ENCODE data around the gene CRYBB1. TPM values are rescaled to one million over a fixed set of nuclear protein-coding genes. Genes with fewer than 3 reads are reported as not detected.

CRYBB1 gene
- total and polyA plus RNA-seq, 2 donors (not counting 1 experiment from before 2014, with no cell fraction given): 0.18 TPM; not detected in 1

DNA sequence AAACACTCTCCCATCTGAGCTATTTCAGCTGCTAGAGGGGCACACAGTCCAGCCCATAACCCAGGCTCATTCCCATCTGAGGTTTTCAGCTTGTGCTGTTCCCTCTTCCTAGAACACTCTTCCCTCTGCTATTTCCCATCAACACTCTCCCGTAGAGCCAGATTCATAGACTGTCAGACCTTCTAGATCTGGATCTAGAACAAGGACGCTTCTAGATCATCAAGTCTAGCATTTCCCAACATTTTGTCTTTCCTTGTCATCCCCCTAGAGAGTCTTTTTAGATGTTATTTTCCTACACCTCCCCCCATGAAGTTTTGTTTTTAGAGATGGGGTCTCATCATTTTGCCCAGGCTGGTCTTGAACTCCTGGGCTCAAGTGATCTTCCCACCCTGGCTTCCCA is 17.3 kb upstream of the CRYBB1 start:
- H3K27me3 Mint-ChIP-seq: peaks cover 10% of the 10 kb centered on the region

DNA sequence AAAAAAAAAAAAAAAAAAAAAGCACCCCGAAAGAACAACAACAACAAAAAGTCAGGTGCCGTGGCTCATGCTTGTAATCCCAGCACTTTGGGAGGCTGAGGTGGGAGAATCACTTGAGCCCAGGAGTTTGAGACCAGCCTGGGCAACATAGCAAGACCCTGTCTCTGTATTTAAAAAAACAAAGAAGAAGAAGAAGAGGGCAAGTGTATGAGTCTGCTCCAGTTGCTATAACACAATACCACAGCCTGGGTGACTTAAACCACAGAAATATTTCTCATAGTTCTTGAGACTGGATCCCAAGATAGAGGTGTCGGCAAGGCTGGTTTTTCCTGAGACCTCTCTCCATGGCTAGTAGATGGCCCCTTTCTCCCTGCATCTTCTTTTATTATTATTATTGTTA is 16.4 kb upstream of the CRYBB1 start:
- no peak overlapping the region for H3K4me3 ChIP-seq (ENCODE audit: control extremely low read depth in 1 of 5, extremely low read depth in 1 of 5, insufficient read depth in 1 of 5, low read depth in 2 of 5, low read length in 4 of 5)
- H3K36me3 ChIP-seq (replicated peaks in 1 of 2; ENCODE audit: control extremely low read depth in 1 of 2, control insufficient read depth in 1 of 2, extremely low read depth in 1 of 2, insufficient read depth in 2 of 2, low read length in 1 of 2): no peaks in the 10 kb centered on the region
- no peak overlapping the region for H3K4me2 ChIP-seq (replicated peaks; ENCODE audit: low read depth, low read length, poor library complexity, severe bottlenecking)
- Mint-ChIP-seq H3K9me3 (ENCODE audit: insufficient read depth) (no peaks in the 10 kb centered on the region), H3K27me3 (peaks cover 10% of the 10 kb centered on the region), H3K27ac (no peak overlapping the region), H3K4me1 (no peaks in the 10 kb centered on the region), H3K4me3 (no peak overlapping the region)
- WGBS (ENCODE audit: insufficient coverage): no CpG with 5 or more reads among the region's 3 CpGs
- no peak overlapping the region for H2AFZ ChIP-seq (ENCODE audit: insufficient read depth, low read depth, low read length, poor library complexity, severe bottlenecking)
- H3K4me1 ChIP-seq (ENCODE audit: control insufficient read depth in 2 of 2, insufficient read depth in 2 of 2, low read length in 2 of 2): no peaks in the 10 kb centered on the region
- intact Hi-C loops (cut with micrococcal nuclease): no loop called here
- ChIA-PET CTCF (no interaction called here), POLR2A (no interaction called here)
- H3K27me3 ChIP-seq (replicated peaks in 1 of 4; ENCODE audit: control extremely low read depth in 1 of 4, control insufficient read depth in 3 of 4, insufficient read depth in 4 of 4, low read length in 3 of 4): no peaks in the 10 kb centered on the region
- no peak overlapping the region for H3K27ac ChIP-seq (ENCODE audit: low read length in 2 of 2)
- H3K9me3 ChIP-seq (ENCODE audit: control extremely low read depth in 1 of 3, control insufficient read depth in 2 of 3, insufficient read depth in 1 of 3, low read length in 2 of 3): peaks cover 0 to 9% (median 0%) of the 10 kb centered on the region in 3 donors
- DNase-seq (no peak), ATAC-seq (ENCODE audit: low read depth) (no peak)
- no peak overlapping the region for H3K9ac ChIP-seq (ENCODE audit: low read length)
- H3K79me2 ChIP-seq (ENCODE audit: control insufficient read depth, insufficient read depth, low read length): no peaks in the 10 kb centered on the region
- no peaks in the 10 kb centered on the region for H4K20me1 ChIP-seq (ENCODE audit: control insufficient read depth, insufficient read depth, low read length, poor library complexity, severe bottlenecking)
- TF ChIP-seq EZH2 (IDR thresholded peaks at IDR 0.05; ENCODE audit: borderline replicate concordance, insufficient read depth, low read depth, low read length, poor library complexity, severe bottlenecking): no peak

More for the DNA sequence above, 17.3 kb upstream of the CRYBB1 start:
- Histone ChIP-seq H3K27ac (ENCODE audit: low read length in 2 of 2) (no peak overlapping the region), H3K4me2 (replicated peaks; ENCODE audit: low read depth, low read length, poor library complexity, severe bottlenecking) (no peak overlapping the region), H3K27me3 (replicated peaks in 1 of 4; ENCODE audit: control extremely low read depth in 1 of 4, control insufficient read depth in 3 of 4, insufficient read depth in 4 of 4, low read length in 3 of 4) (no peaks in the 10 kb centered on the region), H3K4me3 (ENCODE audit: control extremely low read depth in 1 of 5, extremely low read depth in 1 of 5, insufficient read depth in 1 of 5, low read depth in 2 of 5, low read length in 4 of 5) (no peak overlapping the region), H3K36me3 (replicated peaks in 1 of 2; ENCODE audit: control extremely low read depth in 1 of 2, control insufficient read depth in 1 of 2, extremely low read depth in 1 of 2, insufficient read depth in 2 of 2, low read length in 1 of 2) (no peaks in the 10 kb centered on the region), H3K9ac (ENCODE audit: low read length) (no peak overlapping the region), H3K4me1 (ENCODE audit: control insufficient read depth in 2 of 2, insufficient read depth in 2 of 2, low read length in 2 of 2) (no peaks in the 10 kb centered on the region), H3K79me2 (ENCODE audit: control insufficient read depth, insufficient read depth, low read length) (no peaks in the 10 kb centered on the region), H4K20me1 (ENCODE audit: control insufficient read depth, insufficient read depth, low read length, poor library complexity, severe bottlenecking) (no peaks in the 10 kb centered on the region), H3K9me3 (ENCODE audit: control extremely low read depth in 1 of 3, control insufficient read depth in 2 of 3, insufficient read depth in 1 of 3, low read length in 2 of 3) (peaks cover 0 to 8% (median 0%) of the 10 kb centered on the region in 3 donors), H2AFZ (ENCODE audit: insufficient read depth, low read depth, low read length, poor library complexity, severe bottlenecking) (no peak overlapping the region)
- TF ChIP-seq EZH2 (IDR thresholded peaks at IDR 0.05; ENCODE audit: borderline replicate concordance, insufficient read depth, low read depth, low read length, poor library complexity, severe bottlenecking): no peak
- TF ChIP-seq, protein P1, sequence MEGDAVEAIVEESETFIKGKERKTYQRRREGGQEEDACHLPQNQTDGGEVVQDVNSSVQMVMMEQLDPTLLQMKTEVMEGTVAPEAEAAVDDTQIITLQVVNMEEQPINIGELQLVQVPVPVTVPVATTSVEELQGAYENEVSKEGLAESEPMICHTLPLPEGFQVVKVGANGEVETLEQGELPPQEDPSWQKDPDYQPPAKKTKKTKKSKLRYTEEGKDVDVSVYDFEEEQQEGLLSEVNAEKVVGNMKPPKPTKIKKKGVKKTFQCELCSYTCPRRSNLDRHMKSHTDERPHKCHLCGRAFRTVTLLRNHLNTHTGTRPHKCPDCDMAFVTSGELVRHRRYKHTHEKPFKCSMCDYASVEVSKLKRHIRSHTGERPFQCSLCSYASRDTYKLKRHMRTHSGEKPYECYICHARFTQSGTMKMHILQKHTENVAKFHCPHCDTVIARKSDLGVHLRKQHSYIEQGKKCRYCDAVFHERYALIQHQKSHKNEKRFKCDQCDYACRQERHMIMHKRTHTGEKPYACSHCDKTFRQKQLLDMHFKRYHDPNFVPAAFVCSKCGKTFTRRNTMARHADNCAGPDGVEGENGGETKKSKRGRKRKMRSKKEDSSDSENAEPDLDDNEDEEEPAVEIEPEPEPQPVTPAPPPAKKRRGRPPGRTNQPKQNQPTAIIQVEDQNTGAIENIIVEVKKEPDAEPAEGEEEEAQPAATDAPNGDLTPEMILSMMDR (IDR thresholded peaks at IDR 0.05): no peak
- H3K4me3 Mint-ChIP-seq: no peak overlapping the region
- ChIA-PET CTCF (no interaction called here), POLR2A (no interaction called here)
- 100% methylated on average over 1 of the region's 2 CpGs for WGBS (ENCODE audit: insufficient coverage)
- no peak for ATAC-seq (ENCODE audit: low read depth)
- no peak overlapping the region for H3K27ac Mint-ChIP-seq
- intact Hi-C loops (cut with micrococcal nuclease): no loop called here
- no peak for DNase-seq
- no peaks in the 10 kb centered on the region for H3K4me1 Mint-ChIP-seq
- no peaks in the 10 kb centered on the region for H3K9me3 Mint-ChIP-seq (ENCODE audit: insufficient read depth)
